ENCODE results near the gene EGLN3. TPM values are rescaled to one million over a fixed set of nuclear protein-coding genes. Genes with fewer than 3 reads are reported as not detected.

EGLN3 gene
- total and polyA plus RNA-seq, 2 donors (not counting 3 experiments of a cell fraction or from before 2014, with no cell fraction given), result 0.20 TPM; not detected in 1

DNA sequence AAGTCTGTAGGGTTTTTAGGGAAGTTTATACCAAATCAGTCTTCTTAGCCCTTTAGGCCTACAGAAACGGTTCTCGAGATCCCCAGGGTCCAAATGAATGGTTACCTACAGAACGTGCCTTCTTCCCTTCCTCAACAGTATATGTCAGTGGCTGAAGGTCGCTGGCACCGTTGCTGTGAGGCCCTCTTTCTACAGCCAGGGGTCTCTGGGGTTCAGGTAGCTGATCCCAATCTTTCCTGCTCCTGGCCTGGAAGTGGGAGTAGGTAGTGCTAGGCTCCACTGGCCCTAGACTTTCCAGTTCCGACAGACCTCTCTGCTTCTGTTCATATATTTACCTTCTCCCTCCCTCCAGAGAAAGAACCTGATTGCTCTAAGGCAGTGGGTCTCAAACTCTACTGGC lies 6.4 kb upstream of the EGLN3 start:
- no peak overlapping the region for H3K27ac ChIP-seq (ENCODE audit: insufficient read depth, low read depth, low read length)
- H3K4me3 ChIP-seq (replicated peaks in 1 of 3; ENCODE audit: insufficient read depth in 1 of 3, low read depth in 1 of 3, low read length in 3 of 3), result no peak overlapping the region
- no peak for TF ChIP-seq POLR2A (IDR thresholded peaks at IDR 0.05; ENCODE audit: low read depth, low read length)
- no peak for TF ChIP-seq FOS (IDR thresholded peaks at IDR 0.05; ENCODE audit: borderline replicate concordance, insufficient read depth, low read length)
- TF ChIP-seq CTCF (IDR thresholded peaks at IDR 0.05; ENCODE audit: extremely low read depth in 1 of 2, insufficient read depth in 1 of 2, low read depth in 1 of 2, low read length in 2 of 2), result no peak
- TF ChIP-seq EZH2 (IDR thresholded peaks at IDR 0.05; ENCODE audit: borderline replicate concordance, low read depth, low read length, severe bottlenecking), result no peak
- TF ChIP-seq GATA2 (IDR thresholded peaks at IDR 0.05; ENCODE audit: insufficient read depth, insufficient read length, low read depth, low read length), result no peak
- TF ChIP-seq JUN (IDR thresholded peaks at IDR 0.05; ENCODE audit: borderline replicate concordance, insufficient read depth, insufficient read length, low read depth), result no peak
- TF ChIP-seq POLR2AphosphoS5 (IDR thresholded peaks at IDR 0.05; ENCODE audit: insufficient read depth, low read depth, low read length), result no peak
- no peak for TF ChIP-seq MYC (IDR thresholded peaks at IDR 0.05; ENCODE audit: low read depth, low read length)
- TF ChIP-seq, protein P1, sequence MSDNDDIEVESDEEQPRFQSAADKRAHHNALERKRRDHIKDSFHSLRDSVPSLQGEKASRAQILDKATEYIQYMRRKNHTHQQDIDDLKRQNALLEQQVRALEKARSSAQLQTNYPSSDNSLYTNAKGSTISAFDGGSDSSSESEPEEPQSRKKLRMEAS (IDR thresholded peaks at IDR 0.05; ENCODE audit: insufficient read depth, insufficient read length), result no peak
- no peak for FAIRE-seq
- H3K4me2 ChIP-seq (ENCODE audit: insufficient read depth, low read length), result no peak overlapping the region
- dilution Hi-C loops (cut with MboI; ENCODE audit: extremely low pct_ligation_motif_present, low sequenced_read_pairs) (no loop called here), intact Hi-C loops (cut with micrococcal nuclease) (no loop called here)
- H2AFZ ChIP-seq (ENCODE audit: low read depth, low read length), result no peak overlapping the region
- no peaks in the 10 kb centered on the region for H3K36me3 ChIP-seq (ENCODE audit: control insufficient read depth in 2 of 2, extremely low read depth in 1 of 2, insufficient read depth in 2 of 2, low read length in 2 of 2)
- BruUV-seq (replicated peaks), result no TSS peak
- ChIA-PET POLR2A (no interaction called here), CTCF (interaction anchor here (1.4 kb wide), 1 partner anchor 103 kb away, joined by 3 read pairs; no protein-coding TSS in a partner anchor)
- H4K20me1 ChIP-seq (replicated peaks; ENCODE audit: control insufficient read depth, extremely low read depth, insufficient read depth, low read length), result no peaks in the 10 kb centered on the region
- H3K4me1 ChIP-seq (ENCODE audit: control insufficient read depth, extremely low read depth, insufficient read depth, low read length), result no peaks in the 10 kb centered on the region
- H3K9ac ChIP-seq (replicated peaks; ENCODE audit: extremely low read depth, insufficient read depth, low read length), result no peak overlapping the region
- no peaks in the 10 kb centered on the region for H3K9me1 ChIP-seq (replicated peaks; ENCODE audit: control insufficient read depth, extremely low read depth, insufficient read depth, low read length)
- no peak for DNase-seq (ENCODE audit: low read depth, low spot score)
- H3K27me3 ChIP-seq (ENCODE audit: control insufficient read depth in 2 of 2, insufficient read depth in 2 of 2, low read length in 2 of 2), result peaks cover 12 to 22% of the 10 kb centered on the region in 2 experiments
- H3K9me3 ChIP-seq (replicated peaks; ENCODE audit: control insufficient read depth, insufficient read depth, low read length), result no peaks in the 10 kb centered on the region
- H3K79me2 ChIP-seq (ENCODE audit: control insufficient read depth, insufficient read depth, low read length), result no peaks in the 10 kb centered on the region

Data from endothelial cell of umbilical vein (primary cell).